ENCODE results near the gene CCT6B.
"Not testable (repeated sequence)": the region's sequence is repeated elsewhere in the genome, so short reads cannot be mapped to it uniquely, and the experiment has no call there.

The CCT6B gene

GRCh38 chr17:34979650-34980352 lies 18.5 kb upstream of the CCT6B start:
- DNase-seq, result peak; percentile 8

GRCh38 chr17:34979153-34979552 lies 17.9 kb upstream of the CCT6B start:
- no peak for DNase-seq

GRCh38 chr17:34974794-34975785 lies 13.8 kb upstream of the CCT6B start:
- no peak for DNase-seq

GRCh38 chr17:34974179-34974578 lies 12.9 kb upstream of the CCT6B start:
- DNase-seq, result no peak

GRCh38 chr17:34958438-34958837 lies 2.8 kb downstream of the CCT6B start:
- no peak for DNase-seq

GRCh38 chr17:34950780-34951179 lies 10.5 kb downstream of the CCT6B start:
- not testable (repeated sequence) for DNase-seq

- no peak for DNase-seq
Measured at GRCh38 chr17:34930283-34930682, 31.0 kb downstream of the CCT6B start.

GRCh38 chr17:34926661-34927060 lies 34.6 kb downstream of the CCT6B start:
- no peak for DNase-seq

GRCh38 chr17:34920676-34921075 lies 40.6 kb downstream of the CCT6B start:
- no peak for DNase-seq

GRCh38 chr17:34917381-34917780 lies 43.9 kb downstream of the CCT6B start:
- DNase-seq, result no peak

GRCh38 chr17:34916120-34916519 lies 45.1 kb downstream of the CCT6B start:
- DNase-seq, result no peak

GRCh38 chr17:34913001-34913400 lies 48.3 kb downstream of the CCT6B start:
- no peak for DNase-seq

- no peak for DNase-seq
Measured at GRCh38 chr17:34909040-34909439, 52.2 kb downstream of the CCT6B start.

GRCh38 chr17:34902831-34903547 lies 58.3 kb downstream of the CCT6B start:
- DNase-seq, result no peak

- DNase-seq, result no peak
Measured at GRCh38 chr17:34899643-34900291, 61.5 kb downstream of the CCT6B start.

- DNase-seq, result no peak
Measured at GRCh38 chr17:34895383-34895782, 65.9 kb downstream of the CCT6B start.

- DNase-seq, result no peak
Measured at GRCh38 chr17:34894964-34895363, 66.3 kb downstream of the CCT6B start.

- DNase-seq, result no peak
Measured at GRCh38 chr17:34892461-34893249, 68.6 kb downstream of the CCT6B start.

- DNase-seq, result no peak
Measured at GRCh38 chr17:34886831-34887230, 74.4 kb downstream of the CCT6B start.

GRCh38 chr17:34885076-34885475 lies 76.2 kb downstream of the CCT6B start:
- DNase-seq, result no peak

GRCh38 chr17:34884597-34884996 lies 76.7 kb downstream of the CCT6B start:
- no peak for DNase-seq
